GM21737 (cell line): Measurements from ENCODE around the gene NR2C2.
A peak's percentile ranks its signal among the peaks of the same experiment; 100 is the strongest.

ENCODE experiments used
- ATAC-seq: cut with Tn5 transposase; IDR thresholded peaks from one replicate; pipeline ENCODE4 v1.9.1; 2021; ENCODE audit warnings: mild to moderate bottlenecking, moderate library complexity; ENCODE audit not compliant: unreplicated experiment

Gene NR2C2

DNA sequence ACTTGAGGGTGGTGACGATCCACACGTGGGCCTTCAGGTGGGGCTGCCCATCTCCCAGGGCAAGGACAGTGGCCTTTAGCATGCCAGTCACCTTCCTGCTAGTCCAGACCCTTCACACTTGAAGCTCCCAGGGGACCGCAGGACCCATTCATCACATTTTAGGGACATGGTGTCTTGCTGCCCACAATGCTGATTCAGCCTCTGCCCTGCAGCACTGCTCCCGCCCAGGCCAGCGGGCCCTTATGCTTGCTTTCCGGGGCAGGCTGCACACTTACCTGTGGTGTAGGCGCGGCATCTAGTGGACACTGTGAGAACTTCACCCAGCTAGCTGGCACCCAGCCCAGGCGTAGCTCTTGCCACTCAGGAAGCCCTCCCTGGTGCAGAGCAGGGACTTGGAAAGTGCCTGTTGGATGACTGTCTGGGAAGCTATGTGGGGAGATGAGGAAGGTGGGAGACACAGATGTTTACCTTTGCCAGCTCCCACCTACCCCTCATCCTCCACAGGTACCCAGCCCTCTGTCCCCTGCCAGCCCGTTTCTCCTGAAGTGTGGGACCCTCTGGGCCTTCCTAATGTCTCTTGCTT, 26.3 kb upstream of the NR2C2 start:
- ATAC-seq: peak; percentile 73

DNA sequence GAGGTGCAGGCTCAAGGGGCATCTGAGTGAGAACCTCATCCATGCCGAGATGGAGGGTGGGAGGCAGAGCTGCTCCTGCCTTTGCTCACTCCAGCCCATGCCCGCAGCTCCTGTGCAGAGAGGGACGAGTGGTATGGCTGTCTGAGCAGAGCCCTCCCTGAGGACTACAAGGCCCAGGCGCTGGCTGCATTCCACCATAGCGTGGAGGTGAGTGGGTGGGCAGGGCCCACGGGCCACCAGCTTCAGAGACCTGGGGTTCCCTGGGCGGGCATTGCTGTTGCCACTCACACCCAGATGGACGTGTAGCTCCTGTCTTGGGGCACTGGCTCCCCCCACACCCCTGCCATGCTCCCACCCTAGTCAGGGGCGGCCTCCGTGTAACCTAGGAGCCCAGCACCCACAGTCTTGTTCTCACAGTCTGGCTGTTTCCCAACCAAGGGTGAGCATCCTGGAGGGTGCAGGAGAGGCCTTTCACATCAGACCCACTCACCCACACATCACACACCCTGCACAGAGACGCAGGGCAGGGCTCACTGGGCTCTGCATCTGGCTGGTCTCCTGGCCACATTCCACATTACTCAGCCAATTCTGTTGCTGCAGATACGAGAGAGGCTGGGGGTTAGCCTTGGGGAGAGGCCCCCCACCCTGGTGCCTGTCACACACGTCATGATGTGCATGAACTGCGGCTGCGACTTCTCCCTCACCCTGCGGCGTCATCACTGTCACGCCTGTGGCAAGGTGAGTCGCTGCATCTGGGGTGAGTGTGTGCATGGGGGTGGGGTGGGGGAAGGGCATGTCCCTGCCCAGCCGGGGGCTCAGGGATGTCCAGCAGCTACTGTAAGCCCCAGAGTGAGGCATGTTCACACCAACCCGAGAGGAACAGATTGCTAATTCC, 25.3 kb upstream of the NR2C2 start:
- ATAC-seq: no peak

DNA sequence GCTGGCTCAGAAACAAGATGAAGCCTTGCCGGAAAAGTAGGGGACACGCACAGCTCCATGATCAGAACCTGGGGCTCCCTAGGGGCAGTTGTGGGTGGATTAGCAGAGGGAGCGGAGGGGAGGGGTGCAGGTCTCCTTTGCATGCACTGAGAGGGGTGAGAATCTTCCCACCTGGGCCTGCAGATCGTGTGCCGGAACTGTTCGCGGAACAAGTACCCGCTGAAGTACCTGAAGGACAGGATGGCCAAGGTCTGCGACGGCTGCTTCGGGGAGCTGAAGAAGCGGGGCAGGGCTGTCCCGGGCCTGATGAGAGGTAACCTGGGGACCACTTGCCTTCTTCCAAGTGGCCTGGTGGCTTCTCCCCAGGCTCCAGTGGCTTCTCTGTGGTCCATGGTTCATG, 24.5 kb upstream of the NR2C2 start:
- ATAC-seq: no peak

DNA sequence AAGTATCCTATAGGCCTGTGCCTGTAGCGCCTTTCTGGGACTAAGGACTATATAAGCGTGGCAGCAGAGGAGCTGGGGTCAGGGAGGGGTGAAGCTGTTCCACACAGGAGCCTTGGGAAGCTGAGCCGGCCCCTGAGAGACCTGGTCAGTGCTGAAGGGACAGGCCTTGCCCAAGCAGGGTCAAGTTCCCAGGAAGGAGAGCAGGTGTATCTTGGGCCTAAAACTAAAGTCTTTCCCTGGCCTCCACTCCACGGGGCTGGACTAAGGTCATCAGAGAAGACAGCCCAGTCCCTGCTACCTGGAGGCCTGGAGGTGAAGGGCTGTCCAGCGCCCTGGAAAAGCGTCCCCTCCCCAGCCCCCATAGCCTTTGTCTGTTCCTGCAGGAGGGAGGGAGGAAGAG, 23.9 kb upstream of the NR2C2 start:
- no peak for ATAC-seq

GRCh38 chr3:14925729-14926591, 21.4 kb upstream of the NR2C2 start:
- no peak for ATAC-seq

- ATAC-seq: no peak
These were observed 20.8 kb upstream of the NR2C2 start for GRCh38 chr3:14926592-14926991.

- no peak for ATAC-seq
These were observed 20.1 kb upstream of the NR2C2 start for GRCh38 chr3:14927308-14927707.

GRCh38 chr3:14929310-14930074, 17.9 kb upstream of the NR2C2 start:
- ATAC-seq: no peak

DNA sequence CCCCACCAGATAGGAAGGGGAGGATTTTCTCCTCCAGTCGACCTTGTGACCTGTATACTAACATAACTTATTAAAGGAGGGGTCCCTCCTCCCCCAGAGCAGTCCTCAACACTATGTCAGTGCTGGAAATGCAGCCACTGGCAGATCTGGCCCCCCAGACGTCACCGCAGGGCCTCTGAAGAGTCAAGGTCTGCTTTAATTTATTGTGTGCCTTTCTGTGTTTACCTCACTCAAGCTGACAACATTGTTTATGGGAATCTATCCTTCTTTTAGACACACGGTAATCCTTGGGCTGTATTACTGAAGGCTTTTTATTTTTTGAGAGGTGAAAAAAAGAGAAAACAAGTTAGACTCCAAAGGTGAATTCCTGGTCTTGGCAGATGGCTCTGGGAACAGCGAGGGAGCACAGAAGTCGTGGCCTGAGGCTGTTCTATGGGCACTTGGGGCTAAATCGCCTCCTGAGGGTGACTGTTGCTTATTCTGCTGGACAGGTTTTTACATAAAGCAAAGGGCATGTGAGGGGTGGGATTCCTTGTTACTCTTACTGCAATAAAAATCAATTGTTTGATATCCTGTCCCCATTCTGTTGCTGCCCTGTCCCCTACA, 13.5 kb upstream of the NR2C2 start:
- ATAC-seq: no peak

DNA sequence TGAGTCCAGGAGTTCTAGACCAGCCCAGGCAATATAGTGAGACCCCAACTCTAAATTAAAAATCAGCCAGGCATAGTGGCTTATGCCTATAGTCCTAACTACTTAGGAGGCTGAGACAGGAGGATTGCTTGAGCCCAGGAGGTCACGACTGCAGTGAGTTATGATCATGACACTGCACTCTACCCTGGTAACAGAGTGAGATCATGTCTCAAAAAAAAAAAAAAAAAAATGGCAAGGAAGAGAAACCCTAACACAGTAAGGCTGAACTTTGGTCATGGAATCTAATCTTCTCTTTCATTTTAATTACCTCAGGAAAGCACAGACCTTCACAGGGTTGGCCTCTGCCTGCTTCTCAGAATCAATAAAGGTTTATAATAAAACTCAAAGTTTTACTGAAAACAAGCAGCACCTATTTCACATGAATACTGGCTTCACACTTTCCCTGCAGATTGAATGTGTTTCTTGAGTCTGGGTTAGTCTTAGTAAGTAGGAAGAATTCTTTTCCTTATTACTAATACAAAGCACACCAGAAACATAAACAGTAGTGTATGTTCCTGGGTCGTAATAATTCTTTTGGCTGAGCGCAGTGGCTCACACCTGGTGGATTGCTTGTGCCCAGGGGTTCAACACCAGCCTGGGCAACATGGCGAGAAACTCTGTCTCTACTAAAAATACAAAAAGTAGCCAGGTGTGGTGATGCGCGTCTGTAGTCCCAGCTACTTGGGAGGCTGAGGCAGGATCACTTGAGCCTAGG, 11.6 kb upstream of the NR2C2 start:
- ATAC-seq: no peak

- no peak for ATAC-seq
These were observed 8.4 kb upstream of the NR2C2 start for GRCh38 chr3:14938954-14939353.

DNA sequence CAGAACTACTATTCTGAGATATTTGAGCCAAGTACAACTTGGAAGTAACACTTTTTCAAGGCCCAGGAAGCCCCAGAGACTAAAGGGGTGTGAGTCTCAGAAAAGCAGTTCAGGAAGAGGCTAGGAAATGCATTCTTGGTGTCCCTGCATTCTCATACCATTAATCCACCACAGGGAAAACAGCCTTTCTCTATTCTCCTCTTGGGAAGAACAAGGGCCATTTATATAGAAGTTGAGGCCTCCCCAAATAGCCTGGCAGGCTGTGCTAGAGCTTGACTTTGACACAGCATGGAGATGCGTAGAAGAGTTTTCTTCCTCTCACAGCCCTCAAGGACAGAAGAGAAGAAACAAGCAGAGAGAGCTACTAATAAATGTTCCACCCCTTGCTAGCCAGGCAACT, 5.5 kb upstream of the NR2C2 start:
- ATAC-seq: no peak

DNA sequence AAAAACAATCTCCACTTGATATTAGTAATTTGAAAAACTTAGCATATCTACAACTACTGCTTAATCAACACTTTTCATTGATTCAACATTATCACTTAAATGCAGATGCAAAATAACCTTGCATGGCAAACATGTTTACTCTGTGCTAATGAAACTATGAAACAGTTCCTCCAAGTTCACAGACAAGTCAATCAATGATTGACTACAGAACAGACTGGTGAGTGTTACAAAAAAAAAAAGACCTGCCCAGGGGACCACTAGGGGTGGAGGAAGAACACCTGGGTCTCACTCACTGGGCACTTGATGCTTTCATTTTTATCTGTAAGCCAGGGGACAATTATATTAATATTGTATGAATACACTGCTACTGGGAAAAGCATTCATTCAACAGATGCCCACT, 4.3 kb upstream of the NR2C2 start:
- ATAC-seq: peak; percentile 22

DNA sequence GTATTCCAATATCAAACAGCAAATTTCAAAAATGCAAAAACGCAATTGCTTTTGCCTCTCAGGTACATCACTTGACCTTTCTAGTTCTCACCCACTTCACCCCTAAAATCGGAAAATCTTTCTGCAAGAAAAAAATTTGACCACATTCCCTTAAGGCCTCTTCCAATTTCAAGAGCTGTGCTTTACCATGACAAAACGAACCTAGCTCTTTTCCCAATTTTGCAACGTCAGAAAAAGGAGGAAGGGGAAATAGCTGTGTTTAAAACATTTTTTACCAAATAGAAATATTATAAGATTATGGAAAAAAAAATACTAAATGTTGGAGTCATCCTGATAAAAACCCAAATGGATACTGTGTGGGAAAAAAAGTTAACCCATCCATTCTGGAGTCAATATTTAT, 1.1 kb upstream of the NR2C2 start:
- no peak for ATAC-seq

DNA sequence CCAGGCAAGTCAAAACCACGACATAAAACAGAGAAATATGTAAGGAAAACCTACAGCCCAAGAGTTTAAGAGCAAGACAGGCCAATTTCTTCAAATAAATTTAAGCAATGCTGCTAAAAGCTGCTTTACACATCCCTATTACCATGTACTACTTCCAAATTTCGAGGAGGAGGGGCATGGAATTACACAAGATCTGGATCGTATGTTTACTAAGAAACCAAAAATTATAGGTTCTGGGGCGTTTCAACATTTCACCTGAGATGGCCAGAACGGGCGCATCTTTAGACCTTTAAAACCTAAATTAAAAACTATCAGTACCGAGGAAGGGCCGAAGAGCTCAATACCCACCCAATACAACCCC, 664 bp upstream of the NR2C2 start:
- ATAC-seq: no peak

GRCh38 chr3:14947886-14948608, 664 bp downstream of the NR2C2 start:
- ATAC-seq: peak; percentile 83

DNA sequence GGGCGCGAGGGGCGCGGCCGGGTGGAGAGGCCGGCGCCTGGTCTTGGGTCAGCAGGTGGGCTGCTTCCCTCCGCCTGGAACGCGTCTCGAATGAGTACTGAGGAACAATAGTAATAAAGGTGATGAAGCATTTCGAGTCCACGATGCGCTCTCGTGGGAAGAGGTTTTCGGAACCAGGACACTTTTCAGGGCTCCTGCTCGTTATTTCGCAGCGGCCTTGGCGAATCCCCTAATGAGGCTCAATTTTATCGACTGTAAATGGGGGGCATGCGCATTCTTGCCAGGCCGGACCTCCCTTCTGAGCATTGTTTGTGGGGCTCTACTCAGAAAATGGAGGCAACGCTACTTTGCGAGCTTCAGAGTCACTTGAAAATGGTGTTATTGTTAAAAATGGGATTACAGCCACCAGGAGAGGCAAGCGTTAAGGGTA, 1.2 kb downstream of the NR2C2 start:
- ATAC-seq: no peak

GRCh38 chr3:14949126-14949525, 1.7 kb downstream of the NR2C2 start:
- ATAC-seq: no peak

GRCh38 chr3:14950274-14950673, 2.9 kb downstream of the NR2C2 start:
- no peak for ATAC-seq
